NOMO-1 treated with DMSO at 0.1 percent for 48 hours (cell line): ENCODE results near the gene C18orf32.
"Not testable (repeated sequence)": the region's sequence is repeated elsewhere in the genome, so short reads cannot be mapped to it uniquely, and the experiment has no call there.

Experiments used
- DNase-seq: peaks from one replicate; lab custom pipeline; 2025; ENCODE audit not compliant: unreplicated experiment; lab: John Stamatoyannopoulos, UW

The C18orf32 gene

DNA sequence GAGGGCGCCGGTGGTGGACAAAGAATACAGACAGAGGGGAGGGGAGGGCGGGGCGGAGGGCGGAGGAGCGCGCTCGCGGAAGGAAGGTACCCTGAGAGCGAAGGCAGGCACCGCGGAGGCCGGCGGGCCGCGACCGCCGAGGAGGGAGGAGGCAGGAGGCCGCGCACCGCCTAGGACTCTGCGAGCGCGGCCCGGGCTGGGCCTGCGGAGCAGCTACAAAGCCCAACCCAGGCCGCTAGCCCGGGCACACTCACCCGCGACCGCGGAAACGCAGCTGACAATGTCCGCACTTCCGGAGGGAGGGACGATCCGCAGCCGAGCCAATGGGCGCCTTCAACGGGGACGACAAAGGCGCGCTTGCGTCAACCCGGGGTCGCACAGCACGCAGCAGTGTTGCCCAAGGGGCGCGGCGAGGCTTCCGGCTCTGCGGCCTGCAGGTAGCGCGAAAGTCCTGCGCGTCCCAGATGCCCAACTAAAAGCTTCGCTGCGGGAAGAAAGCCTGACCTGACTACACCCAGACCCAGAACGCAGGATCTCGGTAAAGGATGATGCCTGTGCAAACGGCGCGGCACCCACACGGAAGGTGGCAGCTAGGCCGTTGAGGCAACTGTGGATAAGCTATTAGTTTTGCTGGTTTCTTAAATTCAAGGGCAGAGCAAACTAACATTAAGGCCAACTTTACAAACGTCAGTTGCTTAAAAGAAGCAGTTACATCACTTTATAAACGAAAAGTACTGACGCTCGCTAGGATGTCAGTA is at the start of gene C18orf32:
TSS of gene C18orf32 (minus strand) at position 282 of the 758 bp plus-strand sequence. CDS start 3,486 bp downstream, outside the sequence.
- DNase-seq, result peak; percentile 90

GRCh38 chr18:49534846-49535601 is 48.0 kb upstream of the C18orf32 start:
- DNase-seq, result no peak

DNA sequence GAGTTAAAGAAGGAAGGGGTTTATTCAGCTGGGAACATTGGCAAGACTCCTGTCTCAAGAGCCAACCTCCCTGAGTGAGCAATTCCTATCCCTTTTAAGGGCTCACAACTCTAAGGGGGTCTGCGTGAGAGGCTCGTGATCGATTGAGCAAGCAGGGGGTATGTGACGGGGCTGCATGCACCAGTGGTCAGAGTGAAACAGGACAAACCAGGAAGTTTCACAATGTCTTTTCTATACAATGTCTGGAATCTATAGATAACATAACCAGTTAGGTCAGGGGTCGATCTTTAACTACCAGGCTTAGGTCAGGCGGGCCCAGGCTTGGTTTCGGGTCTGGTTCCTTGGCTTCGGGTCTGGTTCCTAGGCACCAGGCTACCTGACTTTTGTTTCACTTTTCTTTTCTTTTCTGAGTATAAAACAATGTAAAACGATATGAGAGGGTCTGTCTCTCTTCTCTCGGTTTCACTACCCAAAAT is 44.7 kb upstream of the C18orf32 start:
- peak; percentile 53 for DNase-seq

GRCh38 chr18:49529596-49529995 is 42.6 kb upstream of the C18orf32 start:
- DNase-seq, result no peak

- no peak for DNase-seq
These were observed 40.7 kb upstream of the C18orf32 start for GRCh38 chr18:49527631-49528327.

GRCh38 chr18:49525981-49526380 is 38.9 kb upstream of the C18orf32 start:
- DNase-seq, result no peak

- no peak for DNase-seq
These were observed 37.9 kb upstream of the C18orf32 start for GRCh38 chr18:49524951-49525350.

DNA sequence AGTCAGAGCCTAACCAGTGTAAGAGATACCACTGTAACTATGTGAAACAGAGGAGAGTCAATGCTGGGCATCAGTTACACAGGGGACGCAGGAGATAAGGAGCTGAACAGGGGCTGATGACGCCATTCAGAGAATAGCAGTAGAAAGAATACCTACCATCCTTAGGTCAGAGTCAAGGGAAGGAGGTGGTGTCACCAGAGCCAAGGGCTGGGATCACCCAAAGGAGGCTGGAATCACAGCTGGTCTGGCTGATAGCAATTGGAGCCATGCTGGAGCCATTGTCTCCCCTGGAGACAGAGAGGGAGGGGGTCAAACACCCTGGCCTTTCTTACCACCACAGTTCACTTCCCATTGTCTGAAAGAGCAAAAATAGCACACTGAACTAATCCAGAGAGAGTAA is 37.3 kb upstream of the C18orf32 start:
- no peak for DNase-seq

GRCh38 chr18:49523580-49524093 is 36.6 kb upstream of the C18orf32 start:
- not testable (repeated sequence) for DNase-seq

GRCh38 chr18:49521216-49521835 is 34.3 kb upstream of the C18orf32 start:
- no peak for DNase-seq

GRCh38 chr18:49520661-49521145 is 33.7 kb upstream of the C18orf32 start:
- no peak for DNase-seq

DNA sequence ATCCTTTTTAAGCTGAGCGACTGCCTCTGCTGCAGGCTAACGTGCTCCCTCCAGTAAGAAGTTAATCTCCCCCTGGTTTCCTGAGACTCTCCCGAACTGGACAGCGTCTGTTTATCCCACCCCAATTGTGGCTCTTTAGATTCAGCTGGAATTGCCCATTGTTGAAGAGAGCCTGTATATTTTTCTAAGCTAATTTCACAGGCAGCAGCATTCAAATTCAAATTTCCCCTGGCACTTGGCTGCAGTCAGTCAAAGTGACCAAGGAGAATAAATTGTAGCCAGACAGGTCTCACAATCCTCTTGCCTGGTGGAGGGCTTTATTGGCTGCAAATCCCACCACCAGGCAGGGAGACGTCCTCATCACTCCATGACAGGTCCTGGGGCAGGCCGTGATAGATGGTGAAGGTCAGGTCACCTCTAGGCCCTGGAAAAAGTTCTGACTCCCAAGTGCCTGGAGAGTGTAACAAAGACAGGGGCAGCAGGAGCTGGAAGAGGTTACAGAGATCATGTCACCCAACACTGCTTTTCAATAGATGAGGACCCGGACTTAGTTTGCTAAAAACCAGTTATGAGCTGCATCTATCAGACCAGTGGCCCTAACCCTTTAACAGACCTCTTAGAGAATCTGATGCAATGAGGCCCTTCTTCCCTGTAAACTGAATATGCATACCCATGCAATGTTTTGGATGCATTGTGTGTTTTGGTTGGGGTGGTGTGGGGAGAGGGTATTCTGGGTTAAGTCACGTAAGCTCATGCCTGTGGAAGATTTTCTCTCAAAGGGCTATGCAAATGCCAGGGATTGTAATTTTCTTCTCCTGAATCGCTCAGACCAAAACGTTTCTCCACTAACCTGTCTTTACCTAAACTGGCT is 32.3 kb upstream of the C18orf32 start:
- DNase-seq, result no peak

- DNase-seq, result no peak
These were observed 30.4 kb upstream of the C18orf32 start for GRCh38 chr18:49517483-49517882.

GRCh38 chr18:49515516-49515915 is 28.5 kb upstream of the C18orf32 start:
- DNase-seq, result no peak

GRCh38 chr18:49515003-49515402 is 28.0 kb upstream of the C18orf32 start:
- not testable (repeated sequence) for DNase-seq

DNA sequence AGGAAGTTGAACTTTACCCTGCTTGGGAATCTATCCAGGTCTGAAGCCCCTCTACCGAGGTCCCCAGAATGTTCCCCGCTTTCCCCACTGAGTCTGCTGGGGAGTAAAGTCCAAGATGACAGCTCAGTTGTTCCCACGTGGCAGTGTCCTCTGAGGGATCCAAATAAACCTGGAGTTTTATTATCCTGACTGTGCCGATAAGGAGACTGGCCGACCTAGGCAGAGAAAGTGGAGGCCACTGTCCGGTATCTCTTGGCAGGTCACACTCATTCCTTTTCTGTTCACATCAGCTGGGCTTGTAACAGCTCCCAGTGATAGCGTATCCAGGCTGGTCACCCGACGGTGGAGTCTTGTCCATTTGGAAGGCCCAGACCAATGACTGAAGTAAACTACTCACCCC is 27.5 kb upstream of the C18orf32 start:
- DNase-seq, result no peak

DNA sequence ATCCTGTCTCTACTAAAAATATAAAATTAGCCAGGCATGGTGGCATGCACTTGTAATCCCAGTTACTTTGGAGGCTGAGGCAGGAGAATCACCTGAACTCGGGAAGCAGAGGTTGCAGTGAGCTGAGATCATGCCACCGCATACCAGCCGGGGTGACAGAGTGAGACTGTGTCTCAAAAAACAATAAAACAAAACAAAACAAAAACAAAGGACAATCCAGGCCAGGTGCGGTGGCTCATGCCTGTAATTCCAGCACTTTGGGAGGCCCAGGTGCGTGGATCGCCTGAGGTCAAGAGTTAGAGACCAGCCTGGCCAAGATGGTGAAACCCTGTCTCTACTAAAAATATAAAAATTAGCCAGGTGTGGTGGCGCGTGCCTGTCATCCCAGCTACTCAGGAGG is 25.8 kb upstream of the C18orf32 start:
- DNase-seq, result not testable (repeated sequence)

GRCh38 chr18:49510393-49511115 is 23.5 kb upstream of the C18orf32 start:
- peak; percentile 55 for DNase-seq

GRCh38 chr18:49506438-49506837 is 19.4 kb upstream of the C18orf32 start:
- not testable (repeated sequence) for DNase-seq
